Mesenchymal stem cell (in vitro differentiated cells and primary cell): ENCODE results near the gene TLL1.

Experiments
- DNase-seq: peaks from one replicate; pipeline ENCODE4 v3.0.0-alpha.2; 2013
- H2AFZ ChIP-seq: one replicate; pipeline ENCODE4 v1.6.1; 2013; ENCODE audit warnings: low read depth, mild to moderate bottlenecking, control low read depth, inconsistent platforms, low read length, moderate library complexity
- H2AK5ac ChIP-seq: 2 replicates; pipeline ENCODE4 v1.6.1; 2013; ENCODE audit warnings: low read length, moderate library complexity, mild to moderate bottlenecking, inconsistent platforms; ENCODE audit not compliant: severe bottlenecking
- H2BK120ac ChIP-seq: one replicate; pipeline ENCODE4 v1.6.1; 2013; ENCODE audit warnings: low read depth, mild to moderate bottlenecking, inconsistent platforms, low read length, moderate library complexity
- H2BK12ac ChIP-seq, 2 experiments: one replicate each; pipeline ENCODE4 v1.6.1; 2013; ENCODE audit warnings: inconsistent platforms in 2 of 2, low read length in 2 of 2, mild to moderate bottlenecking in 2 of 2, moderate library complexity in 2 of 2, control low read depth in 1 of 2
- H2BK15ac ChIP-seq: one replicate; pipeline ENCODE4 v1.6.1; 2013; ENCODE audit warnings: mild to moderate bottlenecking, low read depth, inconsistent platforms; ENCODE audit not compliant: poor library complexity, severe bottlenecking
- H2BK5ac ChIP-seq: 2 replicates; pipeline ENCODE4 v1.6.1; 2013; ENCODE audit warnings: low read depth, mild to moderate bottlenecking, low read length, control low read depth, inconsistent platforms; ENCODE audit not compliant: poor library complexity, severe bottlenecking
- H3K14ac ChIP-seq, 2 experiments: one replicate each; pipeline ENCODE4 v1.6.1; 2013; ENCODE audit warnings: inconsistent platforms in 2 of 2, low read length in 2 of 2, control low read depth in 1 of 2, mild to moderate bottlenecking in 1 of 2, moderate library complexity in 1 of 2
- H3K18ac ChIP-seq, 2 experiments: one replicate each; pipeline ENCODE4 v1.6.1; 2013; ENCODE audit warnings: inconsistent platforms in 2 of 2, low read length in 2 of 2, control low read depth in 1 of 2, low read depth in 1 of 2, mild to moderate bottlenecking in 1 of 2
- H3K23ac ChIP-seq, 2 experiments: one replicate each; pipeline ENCODE4 v1.6.1; 2013; ENCODE audit warnings: inconsistent platforms in 2 of 2, low read length in 2 of 2, mild to moderate bottlenecking in 2 of 2, moderate library complexity in 2 of 2, control low read depth in 1 of 2
- H3K27ac ChIP-seq: 2 replicates; pipeline ENCODE4 v1.5.1; 2013; ENCODE audit warnings: mild to moderate bottlenecking, moderate library complexity, low read length, control low read depth, inconsistent platforms; ENCODE audit not compliant: poor library complexity, severe bottlenecking
- H3K27me3 ChIP-seq, 2 experiments: 2 replicates each; pipeline versions ENCODE4 v1.6.1 to v1.7.0; 2013; ENCODE audit warnings: low read length in 2 of 2, mild to moderate bottlenecking in 2 of 2, moderate library complexity in 2 of 2, control low read depth in 1 of 2, inconsistent platforms in 1 of 2; ENCODE audit not compliant: control insufficient read depth in 1 of 2, insufficient read depth in 1 of 2
- H3K36me3 ChIP-seq, 2 experiments: 2 replicates each; pipeline versions ENCODE4 v1.6.1 to v1.7.0; 2013; ENCODE audit warnings: low read length in 2 of 2, control low read depth in 1 of 2, inconsistent platforms in 1 of 2, low read depth in 1 of 2, mild to moderate bottlenecking in 1 of 2; ENCODE audit not compliant: insufficient read depth in 2 of 2, control insufficient read depth in 1 of 2
- H3K4ac ChIP-seq, 2 experiments: one replicate each; pipeline ENCODE4 v1.6.1; 2013; ENCODE audit warnings: inconsistent platforms in 2 of 2, low read length in 2 of 2, mild to moderate bottlenecking in 2 of 2, moderate library complexity in 2 of 2, control low read depth in 1 of 2, low read depth in 1 of 2
- H3K4me1 ChIP-seq: 2 replicates; pipeline ENCODE4 v1.6.1; 2013; ENCODE audit warnings: low read depth, low read length, control low read depth; ENCODE audit not compliant: control insufficient read depth, insufficient read depth
- H3K4me2 ChIP-seq: 2 replicates; pipeline ENCODE4 v1.6.1; 2013; ENCODE audit warnings: low read length, mild to moderate bottlenecking, inconsistent platforms; ENCODE audit not compliant: poor library complexity, severe bottlenecking
- H3K4me3 ChIP-seq, 2 experiments: 2 replicates each; pipeline versions ENCODE4 v1.5.1 to v1.7.0; 2013; ENCODE audit warnings: low read length in 2 of 2, mild to moderate bottlenecking in 2 of 2, control low read depth in 1 of 2, low read depth in 1 of 2; ENCODE audit not compliant: insufficient read depth in 1 of 2
- H3K79me1 ChIP-seq: replicated peaks from 2 replicates; pipeline ENCODE4 v1.6.1; 2013; ENCODE audit warnings: mild to moderate bottlenecking, control low read depth, low read length, inconsistent platforms; ENCODE audit not compliant: poor library complexity, severe bottlenecking
- H3K9ac ChIP-seq: 2 replicates; pipeline ENCODE4 v1.7.0; 2013; ENCODE audit warnings: mild to moderate bottlenecking, low read length, moderate library complexity
- H3K9me3 ChIP-seq: 2 replicates; pipeline ENCODE4 v1.7.0; 2013; ENCODE audit warnings: mild to moderate bottlenecking, low read length; ENCODE audit not compliant: control insufficient read depth
- H4K8ac ChIP-seq: one replicate; pipeline ENCODE4 v1.6.1; 2013; ENCODE audit warnings: inconsistent platforms, mild to moderate bottlenecking, low read length, moderate library complexity
- H4K91ac ChIP-seq: one replicate; pipeline ENCODE4 v1.6.1; 2013; ENCODE audit warnings: mild to moderate bottlenecking, low read length, inconsistent platforms
- WGBS: methylation state at CpG from one replicate; pipeline ENCODE4 v1.1.7; 2013; ENCODE audit warnings: mixed read lengths; 5-methylcytosine and 5-hydroxymethylcytosine counted together

TLL1 gene

DNA sequence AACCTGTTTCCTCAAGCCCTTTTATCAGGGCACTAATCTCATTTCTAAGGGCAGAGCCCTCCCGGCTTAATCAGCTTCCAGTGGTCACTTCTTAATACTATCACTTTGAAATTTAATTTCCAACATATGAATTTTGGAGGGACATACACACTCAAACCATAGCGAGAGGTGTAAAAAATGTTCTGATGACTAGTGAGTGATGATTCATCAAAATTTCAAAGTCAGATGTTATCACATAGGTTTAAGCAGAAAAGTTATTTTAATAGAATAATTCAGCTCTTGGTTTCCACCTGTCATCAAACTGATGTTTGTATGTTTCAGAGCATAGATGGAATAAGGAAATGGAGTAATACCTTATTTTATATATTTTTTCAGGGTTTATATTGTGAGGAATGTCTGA is 161.9 kb downstream of the TLL1 start:
- Histone ChIP-seq H2AFZ (no peak overlapping the region), H2BK120ac (no peak overlapping the region), H3K79me1 (no peaks in the 10 kb centered on the region), H3K4me1 (no peaks in the 10 kb centered on the region), H3K36me3 (no peaks in the 10 kb centered on the region), H2BK5ac (no peak overlapping the region), H3K4me3 (no peak overlapping the region), H3K27me3 (no peaks in the 10 kb centered on the region), H3K4me2 (no peak overlapping the region), H2AK5ac (no peak overlapping the region), H4K91ac (no peak overlapping the region), H3K4ac (no peak overlapping the region), H3K23ac (no peak overlapping the region), H2BK15ac (no peak overlapping the region), H3K27ac (no peak overlapping the region), H2BK12ac (no peak overlapping the region), H3K18ac (no peak overlapping the region), H3K9me3 (no peaks in the 10 kb centered on the region), H3K9ac (no peak overlapping the region), H4K8ac (no peak overlapping the region), H3K14ac (no peak overlapping the region)
- no CpG with 5 or more reads among the region's 2 CpGs for WGBS
- no peak for DNase-seq

DNA sequence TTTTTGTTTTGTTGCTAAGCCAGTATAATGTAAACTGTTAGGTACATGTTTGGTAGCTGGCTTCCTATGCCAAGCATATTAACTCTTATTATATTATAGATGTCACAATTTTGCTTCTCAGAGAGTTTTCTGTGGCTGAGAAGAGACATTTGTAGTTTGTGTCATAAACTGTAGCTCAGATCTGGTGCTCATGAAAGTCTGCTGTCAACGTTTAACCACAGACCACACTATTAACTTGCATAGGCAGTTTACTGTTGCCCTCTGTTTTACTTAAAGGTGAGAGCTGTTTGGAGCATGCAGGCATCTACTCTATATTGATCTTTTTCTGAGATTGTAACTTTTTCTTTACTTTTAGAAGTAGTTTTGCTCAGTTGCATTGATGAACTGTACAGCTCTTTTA is 166.8 kb downstream of the TLL1 start:
- H3K27ac ChIP-seq, result no peak overlapping the region
- H2BK12ac ChIP-seq, result no peak overlapping the region
- H3K18ac ChIP-seq, result no peak overlapping the region
- no peak overlapping the region for H3K14ac ChIP-seq
- H3K4ac ChIP-seq, result no peak overlapping the region
- no peaks in the 10 kb centered on the region for H3K4me1 ChIP-seq
- H3K4me3 ChIP-seq, result no peak overlapping the region
- no peak overlapping the region for H4K91ac ChIP-seq
- no peak overlapping the region for H2BK120ac ChIP-seq
- no peak overlapping the region for H2AK5ac ChIP-seq
- no peaks in the 10 kb centered on the region for H3K36me3 ChIP-seq
- no peak overlapping the region for H2BK5ac ChIP-seq
- H3K79me1 ChIP-seq, result no peaks in the 10 kb centered on the region
- no peak overlapping the region for H4K8ac ChIP-seq
- H2AFZ ChIP-seq, result no peak overlapping the region
- WGBS, result no CpG with 5 or more reads among the region's 1 CpG
- no peak overlapping the region for H2BK15ac ChIP-seq
- H3K9me3 ChIP-seq, result no peaks in the 10 kb centered on the region
- H3K27me3 ChIP-seq, result no peaks in the 10 kb centered on the region
- DNase-seq, result no peak
- no peak overlapping the region for H3K23ac ChIP-seq
- H3K4me2 ChIP-seq, result no peak overlapping the region
- no peak overlapping the region for H3K9ac ChIP-seq

DNA sequence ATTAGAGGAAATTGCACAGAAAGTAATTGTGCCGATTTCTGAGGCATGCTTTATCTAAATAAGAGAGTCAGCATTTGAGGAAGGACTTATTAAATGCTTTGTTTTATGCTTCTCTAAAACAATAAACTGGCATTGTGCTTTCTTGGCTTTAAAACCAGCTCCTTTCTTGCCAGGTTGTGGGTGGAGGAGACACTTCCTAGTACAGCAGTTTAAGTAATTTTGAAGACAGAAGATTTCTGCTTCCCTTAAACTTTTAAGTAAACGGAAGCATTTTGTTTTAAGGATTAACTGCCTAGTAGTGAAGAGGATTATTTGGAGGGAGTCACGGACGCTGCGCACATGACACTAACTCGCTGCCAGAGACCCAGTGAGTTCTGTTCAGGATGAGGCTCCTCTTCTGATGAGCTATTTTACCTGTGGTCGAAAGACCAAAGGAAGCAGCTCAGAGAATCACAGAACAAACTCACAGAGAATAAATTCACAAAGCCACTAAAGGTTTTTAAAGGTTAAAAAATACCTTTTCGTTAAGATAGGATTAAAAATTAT is 169.5 kb downstream of the TLL1 start:
- Histone ChIP-seq H2BK15ac (no peak overlapping the region), H3K4me1 (no peaks in the 10 kb centered on the region), H3K4me3 (no peak overlapping the region), H3K9me3 (no peaks in the 10 kb centered on the region), H4K8ac (no peak overlapping the region), H2AK5ac (no peak overlapping the region), H2BK5ac (no peak overlapping the region), H3K9ac (no peak overlapping the region), H3K36me3 (no peaks in the 10 kb centered on the region), H3K4me2 (no peak overlapping the region), H3K4ac (no peak overlapping the region), H3K23ac (no peak overlapping the region), H2BK120ac (no peak overlapping the region), H4K91ac (no peak overlapping the region), H3K18ac (no peak overlapping the region), H3K27me3 (no peaks in the 10 kb centered on the region), H3K27ac (no peak overlapping the region), H2AFZ (no peak overlapping the region), H3K79me1 (no peaks in the 10 kb centered on the region), H2BK12ac (no peak overlapping the region), H3K14ac (no peak overlapping the region)
- DNase-seq, result no peak
- WGBS, result 91% methylated on average over 6 of the region's 8 CpGs

DNA sequence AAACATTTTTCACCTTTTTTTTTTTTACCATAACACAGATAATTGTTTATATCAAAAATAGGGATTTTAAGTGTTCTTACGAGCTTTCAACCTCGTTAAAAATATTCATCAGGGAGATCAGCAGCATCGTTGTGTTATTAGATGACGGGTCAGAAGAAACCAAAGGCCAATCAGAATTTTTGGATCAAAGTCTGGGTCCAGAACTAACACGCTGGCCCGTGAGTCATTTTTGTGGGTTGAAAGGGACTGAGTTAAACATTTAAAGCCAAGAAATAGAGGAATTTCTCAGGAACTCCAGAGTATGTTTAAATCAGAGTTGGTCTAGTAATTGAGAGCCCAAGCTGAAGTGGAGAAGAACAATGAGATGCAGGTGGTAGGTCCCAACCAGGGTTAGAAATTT is 170.8 kb downstream of the TLL1 start:
- DNase-seq, result no peak
- 85% methylated on average over 6 of the region's 6 CpGs for WGBS
- no peak overlapping the region for H2BK12ac ChIP-seq

More for the DNA sequence above, 170.8 kb downstream of the TLL1 start:
- no peaks in the 10 kb centered on the region for H3K36me3 ChIP-seq
- H2AK5ac ChIP-seq, result no peak overlapping the region
- H3K27ac ChIP-seq, result no peak overlapping the region
- no peaks in the 10 kb centered on the region for H3K9me3 ChIP-seq
- no peak overlapping the region for H3K4ac ChIP-seq
- no peaks in the 10 kb centered on the region for H3K4me1 ChIP-seq
- H4K8ac ChIP-seq, result no peak overlapping the region
- no peak overlapping the region for H3K23ac ChIP-seq
- H3K79me1 ChIP-seq, result no peaks in the 10 kb centered on the region
- no peak overlapping the region for H2BK5ac ChIP-seq
- H4K91ac ChIP-seq, result no peak overlapping the region
- no peak overlapping the region for H3K9ac ChIP-seq
- H3K4me2 ChIP-seq, result no peak overlapping the region
- H2BK120ac ChIP-seq, result no peak overlapping the region
- H3K18ac ChIP-seq, result no peak overlapping the region
- H3K14ac ChIP-seq, result no peak overlapping the region
- H3K27me3 ChIP-seq, result no peaks in the 10 kb centered on the region
- no peak overlapping the region for H2AFZ ChIP-seq
- H2BK15ac ChIP-seq, result no peak overlapping the region
- H3K4me3 ChIP-seq, result no peak overlapping the region
